HG02981 (cell line): ENCODE data around the gene DNM3.
"Not testable (repeated sequence)": the region's sequence is repeated elsewhere in the genome, so short reads cannot be mapped to it uniquely, and the experiment has no call there.

Source experiments
- ATAC-seq: cut with Tn5 transposase; IDR thresholded peaks from one replicate; pipeline ENCODE4 v1.9.1; 2021; ENCODE audit warnings: mild to moderate bottlenecking, moderate library complexity; ENCODE audit not compliant: unreplicated experiment

Gene DNM3

DNA sequence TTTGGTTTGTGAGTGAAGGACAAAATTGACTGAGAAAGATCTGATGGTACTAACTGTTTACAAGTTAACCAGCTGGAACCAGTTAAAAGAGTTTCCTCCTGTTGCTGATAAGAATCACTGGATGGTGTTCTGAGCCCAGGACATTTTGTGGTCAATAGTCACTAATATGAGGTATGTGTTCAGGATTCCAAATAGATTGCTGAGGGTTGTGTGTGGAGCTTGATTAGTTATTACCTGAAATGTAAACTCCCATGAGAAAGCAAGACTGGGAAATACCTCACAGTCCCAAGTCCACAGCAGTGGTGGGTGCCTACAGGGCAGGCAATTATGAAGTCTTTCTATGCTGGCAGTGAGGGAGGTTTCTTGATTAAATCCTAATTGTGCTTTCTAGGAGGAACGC lies 164.6 kb downstream of the DNM3 start:
- no peak for ATAC-seq

GRCh38 chr1:172006660-172007059 lies 165.4 kb downstream of the DNM3 start:
- no peak for ATAC-seq

- ATAC-seq: no peak
Observed at GRCh38 chr1:172018727-172019311, 177.5 kb downstream of the DNM3 start.

- ATAC-seq: no peak
Observed at GRCh38 chr1:172019976-172020375, 178.7 kb downstream of the DNM3 start.

DNA sequence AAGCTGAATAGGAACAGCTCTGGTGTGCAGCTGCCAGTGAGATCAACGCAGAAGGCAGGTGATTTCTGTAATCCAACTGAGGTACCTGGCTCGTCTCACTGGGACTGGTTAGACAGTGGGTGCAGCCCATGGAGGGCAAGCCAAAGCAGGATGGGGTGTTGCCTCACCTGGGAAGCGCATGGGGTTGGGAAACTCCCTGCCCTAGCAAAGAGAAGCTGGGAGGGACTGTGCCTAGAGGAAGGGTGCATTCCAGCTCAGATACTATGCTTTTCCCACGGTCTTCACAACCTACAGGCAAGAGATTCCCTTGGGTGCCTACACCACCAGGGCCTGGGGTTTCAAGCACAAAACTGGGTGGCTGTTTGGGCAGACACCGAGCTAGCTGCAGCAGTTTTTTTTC lies 183.2 kb downstream of the DNM3 start:
- no peak for ATAC-seq

DNA sequence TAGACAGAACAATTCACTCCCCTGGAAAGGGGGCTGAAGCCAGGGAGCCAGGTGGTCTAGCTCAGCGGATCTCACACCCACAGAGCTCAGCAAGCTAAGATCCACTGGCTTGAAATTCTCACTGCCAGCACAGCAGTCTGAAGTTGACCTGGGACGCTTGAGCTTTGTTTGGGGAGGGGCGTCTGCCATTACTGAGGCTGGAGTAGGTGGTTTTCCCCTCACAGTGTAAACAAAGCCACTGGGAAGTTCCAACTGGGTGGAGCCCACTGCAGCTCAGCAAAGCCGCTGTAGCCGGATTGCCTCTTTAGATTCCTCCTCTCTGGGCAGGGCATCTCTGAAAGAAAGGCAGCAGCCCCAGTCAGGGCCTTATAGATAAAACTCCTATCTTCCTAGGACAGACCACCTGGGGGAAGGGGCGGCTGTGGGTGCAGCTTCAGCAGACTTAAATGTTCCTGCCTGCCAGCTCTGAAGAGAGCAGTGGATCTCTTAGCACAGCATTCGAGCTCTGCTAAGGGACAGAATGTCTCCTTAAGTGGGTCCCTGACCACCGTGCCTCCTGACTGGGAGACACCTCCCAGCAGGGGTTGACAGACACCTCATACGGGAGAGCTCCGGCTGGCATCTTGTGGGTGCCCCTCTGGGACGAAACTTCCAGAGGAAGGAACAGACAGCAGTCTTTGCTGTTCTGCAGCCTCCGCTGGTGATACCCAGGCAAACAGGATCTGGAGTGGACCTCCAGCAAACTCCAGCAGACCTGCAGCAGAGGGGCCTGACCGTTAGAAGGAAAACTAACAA lies 183.8 kb downstream of the DNM3 start:
- not testable (repeated sequence) for ATAC-seq

DNA sequence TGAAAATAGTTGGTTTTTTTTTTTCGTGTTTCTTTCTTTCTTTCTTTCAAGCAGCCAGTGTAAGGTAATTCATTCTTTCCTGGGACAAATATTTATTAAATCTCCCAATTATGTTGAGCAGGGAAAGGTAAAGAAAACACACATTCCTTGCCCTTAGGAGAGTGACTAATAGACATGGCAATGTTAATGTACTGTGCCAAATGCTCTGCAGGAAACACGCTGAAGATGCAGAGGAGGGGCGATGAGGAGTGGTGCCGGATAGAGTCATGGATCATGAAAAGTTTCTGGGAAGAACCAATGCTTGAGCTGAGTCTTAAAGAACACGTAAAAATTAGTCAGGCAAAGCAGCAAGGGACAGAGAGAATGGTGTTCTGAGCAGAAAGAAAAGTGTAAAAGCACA lies 199.2 kb downstream of the DNM3 start:
- ATAC-seq: no peak

DNA sequence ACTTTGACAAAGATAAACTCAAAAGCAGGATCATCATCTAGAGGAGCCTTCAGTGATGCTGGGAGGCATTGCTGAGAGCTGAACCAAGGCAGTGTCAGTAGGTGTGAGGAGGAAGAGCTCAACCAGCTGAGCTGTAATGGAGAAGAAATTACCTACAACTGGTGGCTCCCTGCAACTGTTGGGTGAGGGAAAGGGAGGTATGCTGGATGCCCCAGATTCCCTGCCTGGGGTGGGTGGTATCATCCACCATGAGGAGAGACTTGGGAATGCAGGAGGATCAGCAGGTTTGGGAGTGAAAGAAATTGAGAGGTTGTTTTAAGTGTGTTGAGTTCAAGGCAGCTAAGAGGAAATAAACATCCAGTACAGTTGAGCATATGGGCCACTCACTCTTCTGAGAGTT lies 199.8 kb downstream of the DNM3 start:
- no peak for ATAC-seq

DNA sequence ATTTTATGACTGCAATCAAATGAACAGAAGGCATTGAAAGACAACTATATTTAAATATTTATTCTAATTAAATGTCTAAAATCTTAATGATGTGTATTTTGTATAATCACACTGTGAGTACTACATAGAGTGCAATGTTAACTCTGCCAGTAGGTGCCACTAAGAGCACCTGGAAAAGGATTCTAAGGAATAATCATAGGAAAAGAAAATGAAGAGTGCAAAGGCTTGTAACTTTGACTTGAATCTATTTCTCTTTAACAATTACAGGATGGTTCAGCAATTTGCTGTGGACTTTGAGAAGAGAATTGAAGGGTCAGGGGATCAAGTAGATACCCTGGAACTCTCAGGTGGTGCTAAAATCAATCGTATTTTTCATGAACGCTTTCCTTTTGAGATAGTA lies 200.4 kb downstream of the DNM3 start:
- no peak for ATAC-seq

- no peak for ATAC-seq
Observed at GRCh38 chr1:172043900-172044299, 202.6 kb downstream of the DNM3 start.

- no peak for ATAC-seq
Observed at GRCh38 chr1:172051898-172052297, 210.6 kb downstream of the DNM3 start.

DNA sequence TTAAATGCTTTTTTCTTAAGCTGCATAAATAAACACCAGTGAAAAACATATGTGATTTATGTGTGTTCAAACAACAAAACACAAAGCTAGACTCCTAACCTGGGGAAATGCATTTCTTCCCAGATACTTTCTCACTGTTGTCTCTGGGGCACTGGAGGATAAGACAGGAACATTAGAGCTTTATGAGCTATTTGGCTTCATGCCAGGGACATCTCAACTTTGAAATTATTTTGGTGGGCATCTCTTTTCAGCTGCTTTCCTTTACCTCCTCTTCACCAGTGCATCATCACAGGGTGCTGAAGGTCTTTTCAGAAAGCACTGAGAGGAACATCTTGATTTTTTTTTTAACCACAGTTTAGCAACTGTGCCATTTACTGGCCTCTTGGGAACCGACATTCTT lies 212.9 kb downstream of the DNM3 start:
- no peak for ATAC-seq

DNA sequence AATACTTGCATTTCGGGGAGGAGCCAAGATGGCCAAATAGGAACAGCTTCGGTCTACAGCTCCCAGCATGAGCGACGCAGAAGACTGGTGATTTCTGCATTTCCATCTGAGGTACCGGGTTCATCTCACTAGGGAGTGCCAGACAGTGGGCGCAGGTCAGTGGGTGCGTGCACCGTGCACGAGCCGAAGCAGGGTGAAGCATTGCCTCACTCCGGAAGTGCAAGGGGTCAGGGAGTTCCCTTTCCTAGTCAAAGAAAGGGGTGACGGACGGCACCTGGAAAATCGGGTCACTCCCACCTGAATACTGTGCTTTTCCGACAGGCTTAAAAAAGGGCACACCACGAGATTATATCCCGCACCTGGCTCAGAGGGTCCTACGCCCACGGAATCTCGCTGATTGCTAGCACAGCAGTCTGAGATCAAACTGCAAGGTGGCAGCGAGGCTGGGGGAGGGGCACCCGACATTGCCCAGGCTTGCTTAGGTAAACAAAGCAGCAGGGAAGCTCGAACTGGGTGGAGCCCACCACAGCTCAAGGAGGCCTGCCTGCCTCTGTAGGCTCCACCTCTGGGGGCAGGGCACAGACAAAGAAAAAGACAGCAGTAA lies 214.6 kb downstream of the DNM3 start:
- not testable (repeated sequence) for ATAC-seq

DNA sequence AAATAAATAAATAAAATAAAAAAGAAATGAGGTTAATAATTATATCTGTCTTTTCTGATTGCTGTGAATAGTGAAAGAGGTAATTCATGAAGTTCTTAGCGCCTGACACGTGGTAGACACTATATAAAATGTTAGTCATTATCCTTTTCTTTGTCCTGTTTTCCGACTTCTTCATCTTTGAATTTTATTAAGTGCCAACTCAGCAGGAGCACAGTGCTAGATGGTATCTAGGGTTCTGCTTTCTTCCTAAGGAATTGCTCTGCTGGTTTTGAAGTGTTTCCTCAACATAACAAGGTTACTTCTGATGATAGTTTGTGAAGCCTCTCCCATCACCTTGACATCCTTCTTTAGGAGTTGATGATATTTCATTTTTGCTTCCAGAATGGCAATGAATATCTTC lies 227.0 kb downstream of the DNM3 start:
- no peak for ATAC-seq

DNA sequence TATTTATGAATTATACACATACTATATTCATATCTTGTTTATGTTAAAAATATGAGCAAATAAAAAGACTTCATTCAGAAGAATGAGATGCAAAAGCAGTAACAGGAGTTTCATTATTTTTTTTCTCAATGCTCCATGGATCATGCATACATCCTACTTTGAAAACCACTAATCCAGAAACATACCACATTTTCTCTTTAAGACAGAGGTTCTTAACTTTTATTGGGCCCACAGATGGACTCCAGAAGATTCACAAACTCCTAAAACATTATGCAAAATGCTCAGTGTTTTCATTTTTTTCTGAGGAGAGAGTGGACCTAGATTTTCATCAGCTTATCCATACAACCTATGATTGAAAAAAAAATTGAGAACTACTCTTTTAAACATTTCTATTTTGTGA lies 227.8 kb downstream of the DNM3 start:
- ATAC-seq: no peak

GRCh38 chr1:172069534-172069933 lies 228.2 kb downstream of the DNM3 start:
- ATAC-seq: no peak

DNA sequence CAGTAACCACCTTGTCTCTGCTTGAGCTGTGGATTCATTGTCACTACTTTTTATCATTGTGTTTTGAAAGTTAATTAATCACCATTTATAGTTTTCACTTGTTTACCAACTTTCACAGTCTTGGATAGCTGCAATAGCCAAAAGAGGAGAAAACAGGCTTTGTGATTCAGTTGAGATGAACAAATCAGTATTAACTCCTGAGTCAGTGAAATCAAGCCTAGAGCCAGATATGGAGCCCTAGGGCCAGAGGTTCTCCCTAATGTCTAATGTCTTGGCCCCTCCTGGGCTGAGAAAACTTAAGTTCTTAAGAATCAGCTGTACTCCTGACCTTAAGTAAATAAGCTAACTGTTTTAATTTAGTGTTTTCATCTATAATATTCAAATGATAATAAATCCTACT lies 228.8 kb downstream of the DNM3 start:
- no peak for ATAC-seq

GRCh38 chr1:172071746-172072145 lies 230.4 kb downstream of the DNM3 start:
- ATAC-seq: no peak

- not testable (repeated sequence) for ATAC-seq
Observed at GRCh38 chr1:172079859-172080258, 238.6 kb downstream of the DNM3 start.

DNA sequence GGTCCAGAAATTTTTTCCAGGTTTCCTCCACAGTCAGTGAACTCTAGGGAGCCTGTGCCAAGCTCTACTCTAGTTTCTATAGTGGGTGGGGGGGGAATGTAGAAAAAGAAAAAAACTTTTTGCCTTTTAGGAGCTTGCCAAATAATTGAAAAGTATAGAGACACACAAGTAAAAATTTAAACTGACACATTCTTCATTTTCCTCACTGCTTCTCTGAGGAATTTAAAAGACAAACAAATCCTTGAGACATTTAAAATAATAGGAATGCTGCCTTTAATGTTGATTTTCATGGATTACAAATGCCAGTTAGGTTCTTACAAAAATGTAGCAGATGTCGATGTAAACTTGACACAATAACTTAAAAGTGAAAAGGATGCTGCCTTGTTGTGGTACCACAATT lies 241.9 kb downstream of the DNM3 start:
- no peak for ATAC-seq

DNA sequence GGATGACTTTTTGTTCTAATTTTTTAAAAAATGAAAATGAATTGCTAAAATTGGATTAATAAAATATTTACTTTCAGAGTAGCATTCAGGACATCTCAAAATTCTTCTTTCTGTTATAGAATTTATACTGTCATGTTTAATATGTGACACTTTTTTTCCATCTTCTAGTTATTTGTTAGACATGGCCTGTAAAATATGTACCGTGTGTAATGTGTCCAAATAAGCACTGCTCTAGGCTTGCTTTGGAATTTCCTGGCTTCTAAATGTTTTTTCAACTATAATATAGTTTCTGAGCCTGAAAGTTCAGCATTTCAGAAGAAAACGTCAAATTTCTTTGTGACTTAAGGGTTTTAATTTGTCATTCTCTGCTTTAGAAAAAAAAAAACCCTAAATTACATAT lies 243.6 kb downstream of the DNM3 start:
- no peak for ATAC-seq

GRCh38 chr1:172085317-172085716 lies 244.0 kb downstream of the DNM3 start:
- no peak for ATAC-seq
